ENCODE results near the gene ESR1.
"Not testable (repeated sequence)": the region's sequence is repeated elsewhere in the genome, so short reads cannot be mapped to it uniquely, and the experiment has no call there.

ESR1 gene

DNA sequence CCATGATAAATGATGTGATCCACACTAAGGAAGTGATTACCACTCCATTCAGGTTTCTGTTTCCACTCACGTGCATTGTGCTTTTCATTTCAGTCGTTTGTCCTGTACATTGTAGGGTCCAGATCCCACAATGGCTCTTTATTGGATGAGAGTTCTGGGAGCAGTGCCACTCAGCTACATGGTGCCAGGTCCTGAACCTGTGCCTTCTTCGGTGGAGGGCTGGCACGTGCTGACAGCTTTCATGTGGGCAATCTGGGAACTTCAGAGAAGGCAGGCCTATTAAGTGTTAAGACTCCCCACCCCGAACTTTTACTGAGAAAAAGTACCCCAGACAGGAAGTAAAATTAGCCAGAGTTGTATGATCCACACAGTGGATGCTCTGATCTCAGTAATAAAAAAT is 255.0 kb downstream of the ESR1 start:
- FAIRE-seq, result no peak
- TF ChIP-seq, protein P1, sequence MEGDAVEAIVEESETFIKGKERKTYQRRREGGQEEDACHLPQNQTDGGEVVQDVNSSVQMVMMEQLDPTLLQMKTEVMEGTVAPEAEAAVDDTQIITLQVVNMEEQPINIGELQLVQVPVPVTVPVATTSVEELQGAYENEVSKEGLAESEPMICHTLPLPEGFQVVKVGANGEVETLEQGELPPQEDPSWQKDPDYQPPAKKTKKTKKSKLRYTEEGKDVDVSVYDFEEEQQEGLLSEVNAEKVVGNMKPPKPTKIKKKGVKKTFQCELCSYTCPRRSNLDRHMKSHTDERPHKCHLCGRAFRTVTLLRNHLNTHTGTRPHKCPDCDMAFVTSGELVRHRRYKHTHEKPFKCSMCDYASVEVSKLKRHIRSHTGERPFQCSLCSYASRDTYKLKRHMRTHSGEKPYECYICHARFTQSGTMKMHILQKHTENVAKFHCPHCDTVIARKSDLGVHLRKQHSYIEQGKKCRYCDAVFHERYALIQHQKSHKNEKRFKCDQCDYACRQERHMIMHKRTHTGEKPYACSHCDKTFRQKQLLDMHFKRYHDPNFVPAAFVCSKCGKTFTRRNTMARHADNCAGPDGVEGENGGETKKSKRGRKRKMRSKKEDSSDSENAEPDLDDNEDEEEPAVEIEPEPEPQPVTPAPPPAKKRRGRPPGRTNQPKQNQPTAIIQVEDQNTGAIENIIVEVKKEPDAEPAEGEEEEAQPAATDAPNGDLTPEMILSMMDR (IDR thresholded peaks at IDR 0.05; ENCODE audit: insufficient read depth, missing control alignments), result no peak
- DNase-seq (ENCODE audit: insufficient read length, low spot score), result no peak

DNA sequence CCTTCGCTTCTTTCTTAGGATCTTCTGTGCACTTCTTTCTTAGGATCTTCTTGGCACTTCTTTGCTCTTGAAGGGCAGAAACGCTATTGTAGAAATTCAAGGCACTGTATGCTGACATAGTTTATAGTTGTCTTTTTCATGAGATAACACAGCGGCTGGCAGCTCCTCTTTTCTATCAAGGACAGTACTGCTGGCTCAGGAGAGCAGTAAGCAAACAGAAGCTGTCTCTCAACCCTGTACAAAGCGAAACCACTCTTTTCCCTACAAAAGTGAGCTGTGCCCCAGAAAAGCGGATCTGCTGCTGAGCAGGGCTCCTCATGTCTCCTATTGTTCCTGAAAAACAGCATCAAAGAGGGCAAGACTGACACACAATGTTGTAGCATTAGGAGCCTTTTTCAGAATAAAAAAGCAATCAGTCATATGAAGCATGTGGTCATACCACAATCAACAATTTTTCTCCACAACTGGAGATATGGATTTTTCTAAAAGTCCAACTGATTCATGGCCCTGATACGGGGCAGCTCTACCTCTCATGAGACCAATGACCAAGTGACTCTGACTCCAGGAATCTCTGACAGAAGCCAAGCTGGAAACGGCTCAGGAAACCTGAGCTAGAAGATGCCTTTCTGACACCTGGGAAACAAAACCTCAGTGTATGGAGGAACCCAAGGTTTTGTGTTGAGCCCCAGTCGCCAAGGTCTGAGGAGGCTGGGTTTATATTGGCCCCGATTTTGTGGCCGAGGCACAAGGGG is 255.9 kb downstream of the ESR1 start:
- TF ChIP-seq, protein P1 (IDR thresholded peaks at IDR 0.05; ENCODE audit: insufficient read depth, missing control alignments), result no peak
- FAIRE-seq (no peak), DNase-seq (ENCODE audit: insufficient read length, low spot score) (no peak)

GRCh38 chr6:152068622-152069261 is 261.3 kb downstream of the ESR1 start:
- no peak for FAIRE-seq
- DNase-seq (ENCODE audit: insufficient read length, low spot score), result no peak
- TF ChIP-seq, protein P1 (IDR thresholded peaks at IDR 0.05; ENCODE audit: insufficient read depth, missing control alignments), result no peak

- FAIRE-seq (no peak), DNase-seq (ENCODE audit: insufficient read length, low spot score) (no peak)
- TF ChIP-seq, protein P1 (IDR thresholded peaks at IDR 0.05; ENCODE audit: insufficient read depth, missing control alignments), result no peak
Measured at GRCh38 chr6:152070556-152070955, 263.1 kb downstream of the ESR1 start.

- FAIRE-seq (no peak), DNase-seq (ENCODE audit: insufficient read length, low spot score) (no peak)
- TF ChIP-seq, protein P1 (IDR thresholded peaks at IDR 0.05; ENCODE audit: insufficient read depth, missing control alignments), result no peak
Measured at GRCh38 chr6:152071318-152071717, 263.8 kb downstream of the ESR1 start.

GRCh38 chr6:152071843-152072242 is 264.4 kb downstream of the ESR1 start:
- TF ChIP-seq, protein P1 (IDR thresholded peaks at IDR 0.05; ENCODE audit: insufficient read depth, missing control alignments), result no peak
- DNase-seq (ENCODE audit: insufficient read length, low spot score) (no peak), FAIRE-seq (no peak)

GRCh38 chr6:152076242-152076641 is 268.8 kb downstream of the ESR1 start:
- FAIRE-seq; DNase-seq (ENCODE audit: insufficient read length, low spot score): not testable (repeated sequence)

Measured in D721Med (cell line).